ENCODE data around the gene EMILIN2.

GRCh38 chr18:2822213-2822921, 24.4 kb upstream of the EMILIN2 start:
- TF ChIP-seq CTCF (conservative IDR thresholded peaks at IDR 0.05; ENCODE audit: low read length) (no peak), EZH2phosphoT487 (IDR thresholded peaks at IDR 0.05; ENCODE audit: borderline replicate concordance, low read depth, low read length) (no peak)
